GM18873 (cell line): Measurements from ENCODE around the gene DMD.
"Not testable (repeated sequence)": the region's sequence is repeated elsewhere in the genome, so short reads cannot be mapped to it uniquely, and the experiment has no call there.

Experiments
- ATAC-seq: cut with Tn5 transposase; IDR thresholded peaks from one replicate; pipeline ENCODE4 v1.9.1; 2021; ENCODE audit warnings: mild to moderate bottlenecking, moderate library complexity, moderate number of reproducible peaks; ENCODE audit not compliant: unreplicated experiment, low FRiP score

DMD gene

DNA sequence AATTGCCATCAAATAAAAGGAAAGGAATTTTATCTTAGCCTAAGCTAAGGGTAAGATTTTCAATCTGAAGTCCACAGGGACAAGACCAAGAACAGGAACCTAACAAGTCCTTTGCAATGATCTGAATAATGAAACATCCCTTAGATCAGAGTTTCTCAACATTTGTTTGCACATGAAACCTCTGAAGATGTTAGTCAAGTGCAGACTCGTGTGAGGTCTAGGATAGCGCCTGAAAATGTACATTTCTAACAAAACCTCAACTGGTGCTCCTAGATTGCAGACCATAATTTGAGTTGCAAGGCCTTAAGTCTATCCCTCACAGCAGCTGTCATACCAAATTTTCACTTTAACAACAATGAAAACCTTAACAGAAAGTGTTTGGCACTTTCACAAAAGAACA is 337.6 kb downstream of the DMD start:
- no peak for ATAC-seq

DNA sequence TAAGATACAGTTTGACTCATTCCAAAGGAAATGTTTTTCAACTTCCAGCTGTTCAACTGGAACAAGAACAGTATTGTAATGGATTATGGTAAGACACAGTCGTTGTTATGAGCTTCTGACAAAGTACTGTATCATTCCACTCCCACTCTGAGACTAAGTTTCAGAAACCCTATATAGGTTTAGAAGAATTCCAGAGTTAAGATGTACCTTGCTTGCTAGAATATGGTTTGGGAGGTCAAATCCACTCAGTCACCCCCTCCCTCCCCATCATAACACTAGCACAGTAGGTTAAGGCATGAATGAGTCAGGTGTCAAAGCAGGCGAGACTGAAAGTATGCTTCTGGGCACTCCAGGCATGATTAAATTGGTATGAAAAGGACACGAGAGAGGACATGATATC is 339.7 kb downstream of the DMD start:
- no peak for ATAC-seq

GRCh38 chrX:32868524-32868895 is 342.8 kb downstream of the DMD start:
- ATAC-seq, result no peak

- no peak for ATAC-seq
Observed at GRCh38 chrX:32867781-32868523, 343.4 kb downstream of the DMD start.

GRCh38 chrX:32852203-32852602 is 359.1 kb downstream of the DMD start:
- ATAC-seq, result no peak

DNA sequence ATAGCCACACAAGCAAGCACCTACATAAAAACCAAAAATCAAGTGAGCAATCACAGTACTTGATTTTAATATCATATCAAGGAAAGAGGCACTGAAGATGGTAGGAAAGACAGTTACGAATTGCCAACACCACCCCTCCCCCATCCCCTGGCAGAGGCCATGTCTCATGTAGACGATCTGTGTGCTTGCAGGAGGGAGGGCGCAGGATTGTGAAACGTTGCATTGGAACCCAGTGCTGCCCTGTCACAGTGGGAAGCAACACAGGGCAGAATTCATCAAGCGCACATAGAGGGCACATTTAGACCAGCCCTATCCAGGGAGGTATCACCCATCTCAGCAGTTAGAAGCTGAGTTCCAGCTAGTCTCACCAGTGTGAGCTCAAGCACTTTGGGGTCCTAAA is 359.8 kb downstream of the DMD start:
- no peak for ATAC-seq

DNA sequence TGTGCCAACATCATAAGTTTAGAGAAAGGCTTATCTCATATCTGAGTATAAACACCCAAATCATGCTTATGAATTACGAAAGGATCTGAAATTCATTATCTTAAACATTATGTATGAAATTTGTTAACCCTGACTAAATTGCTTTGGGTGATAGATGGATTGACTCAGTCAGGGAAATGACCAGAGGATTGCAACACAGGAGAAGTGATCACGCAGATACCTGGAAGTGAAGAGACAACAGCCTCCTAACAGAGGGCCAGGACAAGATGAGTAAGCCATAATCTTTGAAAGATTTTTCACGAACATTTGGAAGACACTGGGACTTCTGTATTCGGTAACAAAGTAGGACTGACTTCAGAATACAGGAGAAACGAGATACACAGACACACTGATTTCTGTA is 363.4 kb downstream of the DMD start:
- no peak for ATAC-seq

DNA sequence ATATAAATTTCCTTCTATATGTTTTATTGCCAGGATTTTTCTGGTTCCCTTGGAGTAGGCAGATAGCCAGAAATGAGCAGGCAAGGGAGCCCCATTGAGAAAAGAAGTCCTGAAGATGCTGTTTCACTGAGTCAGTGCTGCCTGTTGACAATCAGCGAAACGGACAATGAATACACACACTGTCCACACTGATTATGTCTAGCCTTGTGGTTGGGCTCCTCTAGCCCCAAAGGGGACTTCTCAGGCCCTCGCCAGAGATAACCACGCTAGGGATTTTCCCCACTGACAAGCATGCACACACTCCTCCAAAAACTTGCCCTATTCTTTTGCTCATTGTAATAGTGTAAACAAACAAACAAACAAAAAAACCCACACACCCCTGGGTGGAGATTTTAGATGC is 369.3 kb downstream of the DMD start:
- no peak for ATAC-seq

- no peak for ATAC-seq
Observed at GRCh38 chrX:32839781-32840180, 371.6 kb downstream of the DMD start.

- ATAC-seq, result no peak
Observed at GRCh38 chrX:32825009-32825408, 386.3 kb downstream of the DMD start.

GRCh38 chrX:32804034-32804433 is 407.3 kb downstream of the DMD start:
- ATAC-seq, result no peak

- ATAC-seq, result no peak
Observed at GRCh38 chrX:32798990-32799389, 412.4 kb downstream of the DMD start.

DNA sequence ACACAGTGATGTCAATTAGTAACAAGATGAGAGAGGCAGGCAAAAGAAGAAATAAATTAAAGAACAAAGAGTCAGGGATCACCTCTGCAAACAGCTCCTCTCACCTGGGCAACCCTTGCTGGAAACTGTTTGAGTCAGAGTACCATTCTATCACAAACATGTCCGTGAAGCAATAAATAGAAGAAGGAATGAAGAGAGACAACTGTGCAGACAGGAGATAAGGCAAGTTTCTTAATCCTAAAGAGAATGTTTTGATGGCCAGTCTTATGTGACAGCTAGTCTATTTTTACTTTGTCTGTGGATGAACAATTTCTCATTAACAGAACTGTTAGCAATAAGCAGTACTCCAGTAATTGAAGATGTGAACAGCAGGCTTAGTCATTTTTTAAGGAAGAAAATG is 422.4 kb downstream of the DMD start:
- no peak for ATAC-seq

GRCh38 chrX:32780109-32780508 is 431.2 kb downstream of the DMD start:
- ATAC-seq, result no peak

- no peak for ATAC-seq
Observed at GRCh38 chrX:32778965-32779364, 432.4 kb downstream of the DMD start.

GRCh38 chrX:32774966-32775365 is 436.4 kb downstream of the DMD start:
- ATAC-seq, result no peak

DNA sequence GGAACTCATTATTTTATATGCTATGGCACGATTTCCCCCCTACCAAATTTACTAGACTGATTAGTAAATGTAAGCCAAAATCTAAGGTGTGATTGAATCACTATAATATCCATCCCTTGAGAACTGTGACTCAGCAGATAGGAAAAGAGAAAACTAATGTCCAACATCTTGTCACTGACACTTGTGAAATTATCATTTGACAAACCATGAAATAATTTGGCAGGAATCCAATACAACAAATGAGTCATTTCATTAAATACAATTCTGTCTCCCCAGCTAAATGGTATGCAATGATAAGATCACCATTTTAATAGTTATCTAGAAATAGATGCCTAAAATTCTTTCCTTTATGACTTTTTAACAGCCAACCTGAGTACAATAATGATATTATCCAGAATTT is 462.3 kb downstream of the DMD start:
- no peak for ATAC-seq

DNA sequence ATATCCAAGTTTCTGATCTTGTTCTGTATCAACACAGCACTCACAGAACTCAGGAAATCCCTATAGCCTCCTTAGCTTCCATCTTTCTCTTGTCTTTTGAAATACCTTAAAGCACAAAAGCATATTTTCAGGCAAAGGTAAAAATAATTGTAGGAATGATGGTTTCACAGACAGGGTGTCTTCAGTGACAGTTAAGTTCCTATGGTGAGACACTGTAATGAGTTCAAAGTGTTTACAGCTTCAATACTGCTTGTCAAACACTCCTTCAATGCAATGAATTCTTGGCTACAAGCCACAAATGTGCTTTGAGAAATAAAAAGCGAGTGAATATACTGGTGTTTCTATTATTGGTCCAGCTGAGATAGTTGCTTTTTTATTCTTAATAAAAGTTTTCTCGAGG is 466.0 kb downstream of the DMD start:
- ATAC-seq, result no peak

DNA sequence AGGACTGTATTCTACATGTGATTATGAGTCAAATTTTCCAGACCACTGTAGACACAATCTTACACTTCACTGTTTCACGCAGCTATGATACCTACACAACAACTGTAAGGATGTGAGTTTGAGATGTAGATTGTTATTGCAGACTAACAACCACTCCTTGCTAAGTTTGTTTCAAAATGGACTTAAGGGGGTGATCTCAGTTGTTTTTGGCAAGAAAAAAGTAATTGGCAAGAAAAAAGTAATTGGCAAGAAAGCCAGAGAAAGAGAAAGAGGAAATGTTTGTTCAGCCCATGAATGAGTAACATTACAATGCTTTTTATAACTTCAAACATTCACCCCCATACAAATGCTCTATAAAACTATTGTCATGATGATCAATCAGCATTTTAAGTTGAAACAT is 466.4 kb downstream of the DMD start:
- no peak for ATAC-seq

- ATAC-seq, result no peak
Observed at GRCh38 chrX:32741910-32742309, 469.4 kb downstream of the DMD start.

GRCh38 chrX:32708542-32708941 is 502.8 kb downstream of the DMD start:
- no peak for ATAC-seq

DNA sequence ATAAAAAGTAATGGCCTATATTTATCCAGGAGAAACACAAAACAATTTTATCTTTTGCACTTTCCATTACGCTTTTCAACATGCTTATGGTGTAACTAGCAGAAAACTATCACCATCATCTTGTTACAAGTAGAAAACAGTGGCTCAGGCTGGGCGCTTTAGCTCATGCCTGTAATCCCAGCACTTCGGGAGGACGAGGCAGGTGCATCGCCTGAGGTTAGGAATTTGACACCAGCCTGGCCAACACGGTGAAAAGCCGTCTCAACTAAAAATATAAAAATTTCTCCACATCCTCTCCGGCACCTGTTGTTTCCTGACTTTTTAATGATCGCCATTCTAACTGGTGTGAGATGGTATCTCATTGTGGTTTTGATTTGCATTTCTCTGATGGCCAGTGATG is 506.0 kb downstream of the DMD start:
- ATAC-seq, result not testable (repeated sequence)

DNA sequence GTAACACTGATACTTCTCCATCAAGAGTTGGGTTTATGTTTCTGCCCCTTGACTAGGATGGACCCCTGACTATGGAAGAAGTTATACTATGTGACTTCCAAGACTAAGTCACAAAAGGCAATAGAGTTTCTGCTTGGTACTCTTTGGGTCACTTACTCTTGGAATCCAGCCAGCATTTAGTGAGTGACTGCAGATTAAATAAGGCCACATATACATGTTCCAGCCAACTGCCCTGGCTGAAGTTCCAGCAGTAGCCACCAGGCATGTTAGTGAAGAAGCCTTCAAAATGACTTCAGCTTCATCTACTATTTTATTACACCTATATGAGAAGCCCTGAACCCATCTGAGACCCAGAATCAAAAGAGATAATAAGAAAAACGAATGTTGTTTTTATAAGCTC is 524.0 kb downstream of the DMD start:
- ATAC-seq, result no peak
